GM18519 (cell line): Measurements from ENCODE around the gene NFE2L2.
"Not testable (repeated sequence)": the region's sequence is repeated elsewhere in the genome, so short reads cannot be mapped to it uniquely, and the experiment has no call there.

Experiments used
- ATAC-seq: cut with Tn5 transposase; IDR thresholded peaks from one replicate; pipeline ENCODE4 v1.9.1; 2021; ENCODE audit warnings: mild to moderate bottlenecking, moderate library complexity; ENCODE audit not compliant: unreplicated experiment, low FRiP score

NFE2L2 gene

DNA sequence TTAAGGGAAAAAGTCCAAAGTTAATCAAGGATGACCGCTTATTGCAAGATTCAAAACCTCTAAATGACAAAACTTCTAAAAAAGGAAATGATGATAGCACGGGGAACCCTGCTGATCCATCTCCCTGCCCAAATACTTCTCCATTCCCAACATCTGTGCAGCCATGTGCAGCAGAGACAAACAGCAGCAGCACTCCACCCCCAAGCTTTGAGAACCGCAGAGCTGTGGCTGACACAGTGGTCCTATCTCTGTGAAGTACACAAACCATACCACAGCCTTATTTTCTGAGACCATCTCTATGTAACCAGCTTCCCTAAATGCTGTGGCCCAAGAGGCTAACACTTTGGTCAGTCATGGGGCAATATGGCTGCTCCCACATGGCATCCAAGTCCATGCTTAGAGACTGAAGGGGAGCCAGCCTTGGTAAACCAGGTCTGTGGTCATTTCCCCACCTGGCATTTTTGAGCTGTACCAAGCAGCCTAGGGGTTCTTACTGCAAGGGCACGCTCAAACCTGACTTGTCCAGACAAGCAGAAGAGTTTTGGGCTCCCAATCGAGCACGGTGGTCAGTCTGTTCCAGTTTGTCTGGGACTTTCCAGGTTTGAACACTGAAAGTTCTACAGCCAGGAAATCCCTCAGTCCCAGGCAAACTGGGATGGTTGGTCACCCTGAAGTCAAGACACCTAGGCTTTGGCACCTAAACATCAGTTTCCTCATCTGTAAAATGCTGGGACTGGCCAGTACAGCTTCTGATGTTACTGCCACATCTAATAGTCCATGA, 17.1 kb upstream of the NFE2L2 start:
- peak; percentile 53 for ATAC-seq

DNA sequence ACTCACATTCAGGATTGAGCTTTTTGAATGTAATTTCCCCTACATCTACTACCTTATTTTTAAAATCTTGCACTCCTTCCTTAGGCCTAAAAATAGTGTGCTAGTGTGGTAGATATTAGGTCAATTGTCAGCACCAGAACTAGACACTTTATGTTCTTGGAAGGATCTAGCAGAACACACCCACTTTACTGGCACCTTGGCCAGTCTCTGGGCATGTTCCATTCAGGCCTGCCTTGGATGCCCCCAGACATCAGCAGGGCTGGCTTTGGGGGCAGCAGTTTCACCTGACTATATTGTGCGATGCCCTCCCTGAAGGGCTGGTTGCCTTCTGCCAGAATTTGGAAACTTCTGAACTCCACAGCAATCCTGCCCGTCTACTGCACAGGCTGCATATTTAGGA, 15.3 kb upstream of the NFE2L2 start:
- no peak for ATAC-seq

DNA sequence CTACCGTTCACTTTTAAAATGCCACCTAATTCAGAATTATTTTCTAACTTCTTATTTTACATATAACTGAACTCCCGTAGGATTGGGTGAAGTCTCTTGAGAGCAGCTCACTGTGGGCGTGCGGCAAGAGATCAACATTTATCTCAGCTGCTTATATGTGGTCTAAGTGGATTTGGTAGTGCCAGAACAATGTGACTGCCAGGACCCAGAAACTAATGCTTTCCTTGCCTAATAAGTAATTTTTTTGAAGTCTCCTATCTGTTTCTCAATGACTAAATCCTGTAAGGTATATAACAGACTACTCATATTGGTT, 11.2 kb upstream of the NFE2L2 start:
- no peak for ATAC-seq

DNA sequence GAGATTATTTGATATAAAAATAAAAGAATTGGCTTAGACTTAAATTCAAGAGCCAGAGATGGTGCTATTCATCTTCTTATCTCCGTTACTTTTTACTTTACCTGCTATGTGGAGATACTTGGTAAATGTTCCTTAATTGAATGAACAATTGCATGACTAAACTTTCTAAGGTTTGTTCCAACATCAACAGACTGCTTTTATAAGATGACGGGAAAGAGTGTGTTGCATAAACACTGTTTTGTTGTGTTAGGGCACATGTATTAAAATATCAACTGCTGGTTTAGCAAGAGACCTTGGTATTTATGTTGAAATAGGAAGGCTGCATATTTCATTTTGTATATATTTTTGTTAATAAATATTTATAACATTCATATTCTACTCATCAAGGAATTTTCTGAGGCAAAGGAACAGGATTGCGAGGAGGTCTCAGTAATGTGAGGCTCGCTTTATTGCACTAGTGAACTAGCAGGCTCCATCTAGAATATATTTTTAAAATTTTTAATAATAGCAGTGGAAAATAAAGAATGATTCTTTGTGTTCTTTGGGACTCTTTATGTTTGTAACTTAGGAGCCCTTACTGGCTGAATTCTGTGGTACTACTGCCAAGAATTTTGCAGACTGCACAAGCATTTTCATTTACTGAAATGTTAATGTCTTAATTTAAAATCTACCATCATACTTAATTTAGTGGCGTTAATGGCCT, 10.7 kb upstream of the NFE2L2 start:
- no peak for ATAC-seq

DNA sequence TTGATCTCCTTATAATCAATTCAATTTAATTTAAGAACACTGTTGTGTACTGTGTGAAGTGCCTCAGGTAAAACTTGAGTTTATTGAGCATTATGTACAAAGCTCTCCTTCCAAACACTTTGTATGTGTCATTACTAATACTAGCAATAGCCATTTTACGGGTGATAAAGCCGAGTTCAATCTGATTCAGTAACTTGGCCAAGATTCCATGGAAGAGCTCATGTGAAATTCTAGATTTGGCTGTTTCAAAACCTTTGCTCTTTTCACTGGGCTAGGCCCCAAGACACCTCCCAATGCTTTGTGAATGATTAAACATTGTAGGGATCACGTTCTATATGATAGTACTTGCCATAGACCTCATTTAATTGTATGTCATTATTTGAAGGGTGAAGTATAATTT, 8.9 kb upstream of the NFE2L2 start:
- no peak for ATAC-seq

DNA sequence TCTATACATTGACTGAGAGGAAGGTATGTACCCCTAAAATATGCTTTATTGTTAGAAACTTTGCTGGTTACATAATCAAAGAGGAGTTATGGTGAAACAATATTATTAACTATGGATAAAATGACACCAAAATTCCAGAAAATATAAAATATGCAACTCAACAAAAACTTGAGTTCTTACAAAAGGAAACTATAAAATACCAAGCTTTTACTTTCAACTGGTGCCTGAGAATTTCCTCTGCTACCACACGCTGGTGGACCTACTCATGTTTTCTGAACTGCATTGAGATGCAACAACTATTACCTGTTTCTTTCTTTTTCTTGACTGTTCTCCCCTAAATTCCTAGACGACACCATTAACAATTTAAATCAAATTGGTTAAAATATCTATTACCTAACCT, 8.2 kb upstream of the NFE2L2 start:
- ATAC-seq = no peak

DNA sequence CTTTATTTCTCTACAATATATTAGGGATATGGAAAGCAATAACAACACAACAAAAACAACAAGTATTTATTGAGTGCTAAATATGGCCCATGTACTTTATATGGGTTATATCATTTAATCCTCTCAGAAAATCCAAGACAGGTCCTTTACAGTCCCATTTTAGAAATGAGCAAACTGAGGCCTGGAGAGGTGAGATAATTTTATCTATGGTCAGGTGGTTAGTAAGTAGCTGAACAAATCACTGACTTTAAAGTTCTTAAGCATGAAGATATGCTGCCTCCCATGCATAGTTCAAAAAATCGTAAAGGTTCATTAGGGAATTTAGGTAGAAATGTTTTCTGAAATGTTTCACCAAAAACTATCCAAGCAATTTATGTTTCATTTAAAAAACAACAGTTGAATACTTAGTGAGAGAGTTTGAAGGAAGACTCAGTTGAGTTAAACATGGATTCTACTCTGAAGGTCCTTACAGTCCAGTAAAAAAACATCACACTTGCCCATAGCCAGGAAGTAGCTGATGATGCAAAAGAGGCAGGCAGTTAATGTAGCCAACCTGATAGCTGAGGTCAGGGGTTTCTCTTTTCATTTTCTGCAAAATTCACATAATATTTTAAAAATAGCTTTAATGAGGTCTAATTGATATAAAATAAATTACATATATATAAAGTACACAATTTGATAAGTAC, 7.6 kb upstream of the NFE2L2 start:
- no peak for ATAC-seq

DNA sequence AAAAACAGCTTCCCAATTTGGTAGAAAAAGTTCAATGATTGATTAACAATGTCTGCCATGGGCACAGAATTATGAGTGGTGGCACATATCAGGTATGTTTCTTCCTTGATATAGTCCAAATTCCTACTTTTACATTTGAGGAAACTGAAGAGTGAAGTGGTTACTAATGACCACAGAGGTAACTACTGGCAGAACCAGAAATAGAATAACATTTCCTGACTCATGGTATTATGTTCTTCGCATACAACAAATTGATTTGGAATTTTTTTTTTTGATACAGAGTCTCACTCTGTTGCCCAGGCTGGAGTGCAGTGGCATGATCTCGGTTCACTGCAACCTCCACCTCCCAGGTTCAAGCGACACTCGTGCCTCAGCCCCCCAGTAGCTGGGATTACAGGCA, 6.0 kb upstream of the NFE2L2 start:
- no peak for ATAC-seq

DNA sequence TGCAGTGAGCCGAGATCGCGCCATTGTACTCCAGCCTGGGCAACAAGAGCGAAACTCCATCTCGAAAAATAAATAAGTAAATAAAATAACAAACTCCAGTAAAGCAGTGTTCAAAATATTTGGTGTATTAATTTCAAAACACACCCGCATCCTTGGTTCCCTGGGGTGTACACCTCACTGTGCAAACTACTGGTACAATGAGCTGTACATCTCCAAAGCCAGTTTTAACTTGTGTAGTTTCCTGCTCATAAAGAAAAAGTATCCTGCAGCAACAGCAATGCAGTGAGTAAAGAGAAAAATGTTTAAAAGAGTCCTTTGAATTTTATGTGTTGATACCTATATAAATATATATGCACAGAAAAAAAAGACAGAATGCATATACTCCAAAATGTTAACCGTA, 4.4 kb upstream of the NFE2L2 start:
- no peak for ATAC-seq

DNA sequence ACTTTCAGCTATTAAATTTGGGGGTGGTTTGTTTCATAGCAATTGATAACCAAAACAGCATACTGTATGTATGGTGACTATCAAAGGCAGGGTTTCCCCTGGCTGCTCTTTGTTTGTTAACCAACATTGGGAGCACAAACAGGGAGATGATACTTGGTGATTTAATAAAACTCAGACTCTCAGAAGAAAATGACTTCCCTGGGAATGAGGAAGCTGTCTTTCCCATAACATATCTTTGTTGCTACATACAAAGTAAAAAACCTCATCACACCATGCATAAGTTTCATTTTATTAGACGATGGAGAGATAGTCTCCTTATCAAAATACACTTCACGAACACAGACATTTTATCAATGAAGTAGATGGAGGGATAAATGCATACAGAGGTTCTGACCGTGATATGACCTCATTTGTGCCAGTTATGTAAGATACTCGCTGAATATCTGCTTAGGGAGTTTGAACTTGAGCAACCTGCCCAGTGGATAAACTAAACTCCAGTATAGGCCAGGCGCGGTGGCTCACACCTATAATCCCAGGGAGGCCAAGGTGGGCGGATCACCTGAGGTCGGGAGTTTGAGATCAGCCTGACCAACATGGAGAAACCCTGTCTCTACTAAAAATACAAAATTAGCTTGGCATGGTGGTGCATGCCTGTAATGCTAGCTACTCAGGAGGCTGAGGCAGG, 3.8 kb upstream of the NFE2L2 start:
- no peak for ATAC-seq

DNA sequence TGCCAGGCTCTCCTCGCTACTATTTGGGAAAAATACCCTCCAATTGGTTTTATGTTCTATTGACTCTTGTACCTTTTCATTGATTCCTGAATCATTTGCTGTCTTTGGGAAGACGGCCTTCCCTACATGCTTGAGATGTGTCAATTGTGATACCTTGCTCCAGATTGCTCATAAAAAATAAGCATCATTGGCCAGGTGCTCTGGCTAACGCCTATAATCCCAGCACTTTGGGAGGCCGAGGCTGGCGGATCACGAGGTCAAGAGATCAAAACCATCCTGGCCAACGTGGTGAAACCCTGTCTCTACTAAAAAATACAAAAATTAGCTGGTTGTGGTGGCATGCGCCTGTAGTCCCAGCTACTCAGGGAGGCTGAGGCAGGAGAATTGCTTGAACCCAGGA, 2.4 kb upstream of the NFE2L2 start:
- not testable (repeated sequence) for ATAC-seq

DNA sequence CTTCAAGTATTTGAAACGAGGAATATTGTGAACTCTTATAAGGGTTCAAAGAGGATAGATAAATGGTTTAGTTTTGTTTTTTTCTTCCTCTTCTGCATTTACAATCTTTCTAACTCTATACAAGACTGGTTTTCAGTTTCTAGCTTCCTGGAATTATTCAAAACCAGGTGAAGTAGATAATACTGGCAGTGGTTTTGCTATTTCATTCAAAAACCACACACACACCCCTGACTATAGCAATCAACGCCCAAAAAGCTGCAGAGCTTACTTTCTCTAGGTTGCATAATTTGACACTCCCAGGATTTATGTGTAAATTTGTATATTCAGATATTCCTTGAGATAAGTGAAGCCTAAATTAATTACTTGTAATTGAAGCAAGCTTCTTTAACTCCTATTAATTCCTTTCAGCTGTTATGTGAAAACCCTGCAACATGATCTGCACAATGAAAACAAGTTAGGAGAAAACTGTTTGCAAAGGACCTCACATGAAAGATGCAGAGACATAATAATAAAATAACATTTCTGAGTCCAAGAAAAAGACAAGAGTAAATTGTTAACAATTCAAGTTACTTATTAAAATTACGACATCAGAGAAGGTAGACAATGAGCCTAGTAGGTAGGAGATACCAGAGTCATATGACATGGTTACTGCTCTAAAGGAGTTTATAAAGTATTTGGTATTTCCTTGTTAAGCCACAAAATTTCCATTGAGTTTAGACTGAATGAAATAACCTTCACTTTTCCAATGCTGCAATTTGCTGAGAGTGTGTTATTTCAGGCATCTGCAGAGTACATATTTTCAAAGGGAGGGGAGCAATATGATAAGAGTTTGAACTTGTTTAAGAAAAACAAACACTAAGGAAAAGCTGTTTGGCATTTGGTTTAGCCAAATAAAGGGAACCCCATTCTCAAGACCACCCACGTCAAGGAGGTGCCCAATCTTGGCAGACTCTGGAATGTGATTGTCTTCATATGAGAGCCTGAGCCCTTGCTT, 1.6 kb upstream of the NFE2L2 start:
- ATAC-seq = no peak

DNA sequence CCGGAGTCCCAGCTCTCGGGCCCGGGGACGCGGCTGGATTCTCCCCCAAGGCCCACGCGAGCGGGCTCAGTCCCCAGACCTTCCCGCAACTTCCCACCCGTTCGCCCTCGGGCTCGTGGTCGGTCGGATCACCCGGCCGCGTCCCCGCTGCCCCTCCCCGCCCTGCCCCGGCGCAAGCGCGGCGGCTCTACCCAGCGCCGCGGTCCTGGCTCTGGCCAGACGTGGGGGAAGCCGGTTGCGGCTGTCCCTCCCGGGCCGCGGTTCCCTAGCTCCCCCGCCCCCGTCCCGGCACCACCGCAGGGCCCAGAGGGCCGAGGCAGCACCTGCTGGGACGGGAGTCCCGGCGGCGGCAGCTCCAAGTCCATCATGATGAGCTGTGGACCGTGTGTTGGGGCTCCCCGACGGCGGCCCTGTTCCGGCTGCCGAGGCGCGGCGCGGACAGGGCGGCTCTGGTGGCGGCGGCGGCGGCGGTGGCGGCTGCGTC, 276 bp downstream of the NFE2L2 start:
- ATAC-seq = no peak

DNA sequence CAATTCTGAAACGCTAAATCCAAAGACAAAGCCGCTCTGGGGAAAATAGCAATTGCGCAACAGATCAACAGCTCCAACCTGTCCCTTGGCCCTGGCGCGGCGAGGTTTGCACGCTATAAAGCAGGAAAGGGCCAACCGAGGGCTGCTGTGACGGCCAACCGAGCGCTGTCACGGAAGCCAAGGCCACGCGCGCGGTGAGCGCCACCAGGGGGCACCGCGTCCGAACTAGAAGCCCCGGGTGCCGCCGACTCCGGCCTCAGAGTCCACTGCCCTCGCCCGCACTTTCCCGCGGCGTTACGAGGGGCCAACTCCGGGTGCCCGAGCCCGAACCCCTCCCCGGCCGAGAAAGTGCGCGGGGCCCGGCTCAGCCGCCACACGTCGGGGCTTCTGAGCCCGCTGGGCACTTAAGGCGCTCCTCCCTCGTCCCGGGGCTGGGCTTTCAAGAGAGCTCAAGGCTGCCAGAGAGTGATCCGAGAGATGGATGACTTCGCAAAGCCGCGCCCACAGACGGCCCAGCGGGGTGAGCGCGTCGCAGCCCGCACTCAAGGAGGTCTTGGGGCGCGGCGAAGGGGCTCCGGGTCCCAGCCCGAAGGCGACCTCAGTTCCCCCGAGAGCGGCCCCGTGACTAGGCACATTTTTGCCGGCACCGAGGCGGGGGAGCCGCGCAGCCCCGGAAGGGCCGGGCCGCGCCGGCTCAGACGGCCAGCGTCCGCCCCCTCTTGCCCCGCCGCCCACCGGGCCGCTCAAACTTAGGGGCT, 897 bp downstream of the NFE2L2 start:
- ATAC-seq = peak; percentile 35

DNA sequence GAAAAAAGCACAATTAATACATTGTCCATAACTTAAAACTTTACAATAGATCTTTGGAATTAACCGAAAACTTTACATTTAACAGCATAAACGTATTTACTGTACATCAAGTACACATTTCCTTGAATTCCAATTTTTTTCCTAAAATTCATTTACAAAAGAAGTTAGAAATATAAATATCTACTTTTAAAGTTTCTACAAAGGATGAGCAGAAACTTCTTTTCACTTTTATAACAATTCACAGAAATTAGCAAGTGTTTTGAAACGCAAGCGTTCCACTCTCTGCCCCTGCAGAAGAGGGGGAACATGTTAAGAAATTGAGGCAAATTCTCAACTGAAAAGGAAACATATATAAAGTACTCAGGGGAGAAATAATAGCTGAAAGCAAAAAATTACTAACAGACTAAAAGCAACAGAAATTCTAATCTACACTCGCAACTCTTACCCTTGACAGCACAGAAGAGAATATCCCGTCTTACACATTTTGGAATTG, 1.5 kb downstream of the NFE2L2 start:
- no peak for ATAC-seq

DNA sequence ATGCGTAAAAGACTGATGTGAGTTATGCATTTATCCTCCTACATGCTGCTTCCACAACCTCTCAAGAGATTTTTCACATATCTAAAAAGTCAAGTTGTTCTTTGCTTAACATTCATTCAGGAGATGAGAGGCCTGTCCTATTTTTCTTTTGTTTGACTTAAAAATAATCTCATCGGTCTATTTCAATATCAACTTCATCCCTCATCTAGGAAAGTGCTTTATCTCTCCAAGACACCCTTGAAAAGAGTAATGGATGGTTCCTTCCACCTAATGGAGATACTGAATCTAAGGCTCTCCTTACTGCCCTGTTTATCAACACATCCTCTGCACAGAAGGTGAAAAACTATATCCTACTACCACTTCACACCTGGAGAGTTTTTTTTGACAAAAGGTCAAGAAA, 2.4 kb downstream of the NFE2L2 start:
- ATAC-seq = no peak

DNA sequence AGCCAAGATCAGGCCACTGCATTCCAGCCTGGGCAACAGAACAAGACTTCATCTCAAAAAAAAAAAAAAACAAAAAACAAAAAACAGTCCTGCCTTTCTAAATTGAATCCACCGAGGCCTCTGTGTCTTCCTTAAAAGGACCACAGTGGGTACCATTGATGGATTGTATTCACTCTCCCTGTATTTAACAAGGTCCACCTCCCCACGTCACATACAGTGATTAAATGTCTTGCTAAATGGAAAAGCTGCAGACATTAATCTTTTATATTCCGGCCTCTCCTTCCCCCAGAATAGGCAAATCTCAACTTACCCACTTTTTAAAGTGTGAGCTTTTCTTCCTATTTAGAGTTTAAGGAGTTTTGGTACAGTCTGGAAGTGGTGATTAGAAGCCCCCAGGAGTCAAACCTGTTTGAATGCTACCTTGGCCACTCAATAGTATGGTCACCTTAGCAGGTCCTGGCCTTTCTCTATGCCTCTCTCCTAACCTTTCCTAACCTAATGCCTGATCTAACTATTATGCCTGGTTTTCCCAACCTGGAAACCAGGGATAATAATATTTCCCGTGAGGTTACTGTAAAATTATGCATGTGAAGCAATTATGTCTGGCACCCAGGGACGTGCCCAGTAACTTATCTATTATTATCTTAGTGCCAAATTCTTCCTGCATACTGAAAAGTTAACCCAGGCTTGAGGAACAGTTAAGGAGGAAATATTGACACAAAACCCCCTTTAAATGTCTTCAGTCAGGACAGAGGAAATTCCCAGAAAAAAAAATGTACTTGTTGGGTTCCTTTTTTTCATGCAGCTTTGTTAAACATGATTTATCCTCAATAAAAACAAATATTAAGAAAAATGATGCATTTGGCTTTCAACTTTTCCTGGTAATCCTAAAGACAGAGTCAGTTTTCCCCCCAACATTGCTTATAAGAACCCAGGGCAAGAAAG, 3.1 kb downstream of the NFE2L2 start:
- no peak for ATAC-seq

DNA sequence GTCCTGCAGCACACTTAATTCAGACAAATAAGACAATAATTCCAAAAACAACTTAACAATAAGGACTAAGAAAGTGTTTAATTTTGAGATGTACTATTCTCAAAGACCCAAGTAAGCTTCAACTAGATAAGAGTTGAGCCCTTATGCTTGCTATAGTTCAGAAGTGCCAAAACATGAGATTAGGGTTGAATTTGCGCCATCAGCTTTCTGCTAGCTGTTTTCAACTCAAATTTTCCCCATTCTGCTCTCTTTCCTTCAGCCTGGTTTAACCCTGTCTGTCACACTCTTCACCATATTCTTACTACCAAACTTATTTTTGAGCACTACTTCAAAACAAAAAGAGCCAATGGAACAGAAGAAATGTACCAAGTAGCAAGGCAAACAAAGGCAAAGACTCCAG, 4.1 kb downstream of the NFE2L2 start:
- no peak for ATAC-seq
